ENCODE results near the gene ZDHHC11.
"Not testable (repeated sequence)": the region's sequence is repeated elsewhere in the genome, so short reads cannot be mapped to it uniquely, and the experiment has no call there.

ZDHHC11 gene

GRCh38 chr5:794948-795347 lies 55.8 kb downstream of the ZDHHC11 start:
- not testable (repeated sequence) for H3K4me3 ChIP-seq (ENCODE audit: insufficient read depth, low read depth, low read length, poor library complexity, severe bottlenecking); H3K27ac ChIP-seq (ENCODE audit: insufficient read depth, low read length, poor library complexity, severe bottlenecking); DNase-seq; H3K4me1 ChIP-seq (ENCODE audit: control insufficient read depth, insufficient read depth, low read length, poor library complexity, severe bottlenecking); H3K36me3 ChIP-seq (ENCODE audit: control insufficient read depth, insufficient read depth, low read length); H3K9me3 ChIP-seq (ENCODE audit: control insufficient read depth, low read length); H3K27me3 ChIP-seq (replicated peaks; ENCODE audit: control insufficient read depth, insufficient read depth, low read length, poor library complexity, severe bottlenecking)

GRCh38 chr5:788703-789102 lies 62.1 kb downstream of the ZDHHC11 start:
- not testable (repeated sequence) for DNase-seq; H3K4me3 ChIP-seq (ENCODE audit: insufficient read depth, low read depth, low read length, poor library complexity, severe bottlenecking); H3K4me1 ChIP-seq (ENCODE audit: control insufficient read depth, insufficient read depth, low read length, poor library complexity, severe bottlenecking); H3K27ac ChIP-seq (ENCODE audit: insufficient read depth, low read length, poor library complexity, severe bottlenecking); H3K9me3 ChIP-seq (ENCODE audit: control insufficient read depth, low read length); H3K27me3 ChIP-seq (replicated peaks; ENCODE audit: control insufficient read depth, insufficient read depth, low read length, poor library complexity, severe bottlenecking); H3K36me3 ChIP-seq (ENCODE audit: control insufficient read depth, insufficient read depth, low read length)

- H3K4me3 ChIP-seq (ENCODE audit: insufficient read depth, low read depth, low read length, poor library complexity, severe bottlenecking); H3K27me3 ChIP-seq (replicated peaks; ENCODE audit: control insufficient read depth, insufficient read depth, low read length, poor library complexity, severe bottlenecking); H3K27ac ChIP-seq (ENCODE audit: insufficient read depth, low read length, poor library complexity, severe bottlenecking); DNase-seq; H3K36me3 ChIP-seq (ENCODE audit: control insufficient read depth, insufficient read depth, low read length); H3K4me1 ChIP-seq (ENCODE audit: control insufficient read depth, insufficient read depth, low read length, poor library complexity, severe bottlenecking); H3K9me3 ChIP-seq (ENCODE audit: control insufficient read depth, low read length): not testable (repeated sequence)
Observed at GRCh38 chr5:787857-788233, 62.9 kb downstream of the ZDHHC11 start.

- H3K4me1 ChIP-seq (ENCODE audit: control insufficient read depth, insufficient read depth, low read length, poor library complexity, severe bottlenecking); H3K27ac ChIP-seq (ENCODE audit: insufficient read depth, low read length, poor library complexity, severe bottlenecking): not testable (repeated sequence)
Observed at GRCh38 chr5:787224-787856, 63.4 kb downstream of the ZDHHC11 start.

GRCh38 chr5:785181-785705 lies 65.5 kb downstream of the ZDHHC11 start:
- not testable (repeated sequence) for H3K27me3 ChIP-seq (replicated peaks; ENCODE audit: control insufficient read depth, insufficient read depth, low read length, poor library complexity, severe bottlenecking)
- peak overlapping the region; percentile 65 for H3K4me3 ChIP-seq (ENCODE audit: insufficient read depth, low read depth, low read length, poor library complexity, severe bottlenecking)

More at GRCh38 chr5:787224-787856, 63.4 kb downstream of the ZDHHC11 start:
- DNase-seq; H3K4me3 ChIP-seq (ENCODE audit: insufficient read depth, low read depth, low read length, poor library complexity, severe bottlenecking); H3K9me3 ChIP-seq (ENCODE audit: control insufficient read depth, low read length); H3K36me3 ChIP-seq (ENCODE audit: control insufficient read depth, insufficient read depth, low read length); H3K27me3 ChIP-seq (replicated peaks; ENCODE audit: control insufficient read depth, insufficient read depth, low read length, poor library complexity, severe bottlenecking): not testable (repeated sequence)

GRCh38 chr5:784428-785177 lies 66.2 kb downstream of the ZDHHC11 start, which contains the start of gene ZDHHC11B:
ZDHHC11B (minus strand) TSS chr5:784729; CDS start chr5:766919, 17,810 bp downstream.
- not testable (repeated sequence) for H3K4me1 ChIP-seq (ENCODE audit: control insufficient read depth, insufficient read depth, low read length, poor library complexity, severe bottlenecking); H3K27me3 ChIP-seq (replicated peaks; ENCODE audit: control insufficient read depth, insufficient read depth, low read length, poor library complexity, severe bottlenecking); H3K9me3 ChIP-seq (ENCODE audit: control insufficient read depth, low read length); H3K36me3 ChIP-seq (ENCODE audit: control insufficient read depth, insufficient read depth, low read length)
- peak; percentile 76 to 83 (median 78) for DNase-seq
- Histone ChIP-seq H3K27ac (ENCODE audit: insufficient read depth, low read length, poor library complexity, severe bottlenecking) (peak within 1 kb of the TSS; percentile 58), H3K4me3 (ENCODE audit: insufficient read depth, low read depth, low read length, poor library complexity, severe bottlenecking) (peak within 1 kb of the TSS; percentile 86)

More at GRCh38 chr5:785181-785705, 65.5 kb downstream of the ZDHHC11 start:
- H3K4me1 ChIP-seq (ENCODE audit: control insufficient read depth, insufficient read depth, low read length, poor library complexity, severe bottlenecking); H3K27ac ChIP-seq (ENCODE audit: insufficient read depth, low read length, poor library complexity, severe bottlenecking); H3K9me3 ChIP-seq (ENCODE audit: control insufficient read depth, low read length); DNase-seq; H3K36me3 ChIP-seq (ENCODE audit: control insufficient read depth, insufficient read depth, low read length): not testable (repeated sequence)

- H3K4me1 ChIP-seq (ENCODE audit: control insufficient read depth, insufficient read depth, low read length, poor library complexity, severe bottlenecking); H3K36me3 ChIP-seq (ENCODE audit: control insufficient read depth, insufficient read depth, low read length); H3K27me3 ChIP-seq (replicated peaks; ENCODE audit: control insufficient read depth, insufficient read depth, low read length, poor library complexity, severe bottlenecking); H3K9me3 ChIP-seq (ENCODE audit: control insufficient read depth, low read length): not testable (repeated sequence)
- peak in 2 of 3 donors; percentile 36 to 37 for DNase-seq
- Histone ChIP-seq H3K4me3 (ENCODE audit: insufficient read depth, low read depth, low read length, poor library complexity, severe bottlenecking) (peak overlapping the region; percentile 86), H3K27ac (ENCODE audit: insufficient read depth, low read length, poor library complexity, severe bottlenecking) (peak overlapping the region; percentile 58)
Observed at GRCh38 chr5:783881-784427, 66.8 kb downstream of the ZDHHC11 start.

GRCh38 chr5:783049-783802 lies 67.6 kb downstream of the ZDHHC11 start:
- H3K9me3 ChIP-seq (ENCODE audit: control insufficient read depth, low read length); H3K27me3 ChIP-seq (replicated peaks; ENCODE audit: control insufficient read depth, insufficient read depth, low read length, poor library complexity, severe bottlenecking); H3K4me1 ChIP-seq (ENCODE audit: control insufficient read depth, insufficient read depth, low read length, poor library complexity, severe bottlenecking); H3K36me3 ChIP-seq (ENCODE audit: control insufficient read depth, insufficient read depth, low read length); H3K27ac ChIP-seq (ENCODE audit: insufficient read depth, low read length, poor library complexity, severe bottlenecking): not testable (repeated sequence)
- H3K4me3 ChIP-seq (ENCODE audit: insufficient read depth, low read depth, low read length, poor library complexity, severe bottlenecking) = peak overlapping the region; percentile 86
- peak in 1 of 3 donors; percentile 21 for DNase-seq

GRCh38 chr5:782356-782755 lies 68.4 kb downstream of the ZDHHC11 start:
- H3K4me1 ChIP-seq (ENCODE audit: control insufficient read depth, insufficient read depth, low read length, poor library complexity, severe bottlenecking); H3K27ac ChIP-seq (ENCODE audit: insufficient read depth, low read length, poor library complexity, severe bottlenecking); H3K27me3 ChIP-seq (replicated peaks; ENCODE audit: control insufficient read depth, insufficient read depth, low read length, poor library complexity, severe bottlenecking); H3K36me3 ChIP-seq (ENCODE audit: control insufficient read depth, insufficient read depth, low read length); H3K4me3 ChIP-seq (ENCODE audit: insufficient read depth, low read depth, low read length, poor library complexity, severe bottlenecking); H3K9me3 ChIP-seq (ENCODE audit: control insufficient read depth, low read length); DNase-seq: not testable (repeated sequence)
